Measurements from ENCODE around the gene MATCAP1. TPM values are rescaled to one million over a fixed set of nuclear protein-coding genes. Genes with fewer than 3 reads are reported as not detected.

The MATCAP1 gene
- total and polyA plus RNA-seq, 4 experiments from 2014 or later, result 1.8 to 9.0 (median 5.8) TPM

DNA sequence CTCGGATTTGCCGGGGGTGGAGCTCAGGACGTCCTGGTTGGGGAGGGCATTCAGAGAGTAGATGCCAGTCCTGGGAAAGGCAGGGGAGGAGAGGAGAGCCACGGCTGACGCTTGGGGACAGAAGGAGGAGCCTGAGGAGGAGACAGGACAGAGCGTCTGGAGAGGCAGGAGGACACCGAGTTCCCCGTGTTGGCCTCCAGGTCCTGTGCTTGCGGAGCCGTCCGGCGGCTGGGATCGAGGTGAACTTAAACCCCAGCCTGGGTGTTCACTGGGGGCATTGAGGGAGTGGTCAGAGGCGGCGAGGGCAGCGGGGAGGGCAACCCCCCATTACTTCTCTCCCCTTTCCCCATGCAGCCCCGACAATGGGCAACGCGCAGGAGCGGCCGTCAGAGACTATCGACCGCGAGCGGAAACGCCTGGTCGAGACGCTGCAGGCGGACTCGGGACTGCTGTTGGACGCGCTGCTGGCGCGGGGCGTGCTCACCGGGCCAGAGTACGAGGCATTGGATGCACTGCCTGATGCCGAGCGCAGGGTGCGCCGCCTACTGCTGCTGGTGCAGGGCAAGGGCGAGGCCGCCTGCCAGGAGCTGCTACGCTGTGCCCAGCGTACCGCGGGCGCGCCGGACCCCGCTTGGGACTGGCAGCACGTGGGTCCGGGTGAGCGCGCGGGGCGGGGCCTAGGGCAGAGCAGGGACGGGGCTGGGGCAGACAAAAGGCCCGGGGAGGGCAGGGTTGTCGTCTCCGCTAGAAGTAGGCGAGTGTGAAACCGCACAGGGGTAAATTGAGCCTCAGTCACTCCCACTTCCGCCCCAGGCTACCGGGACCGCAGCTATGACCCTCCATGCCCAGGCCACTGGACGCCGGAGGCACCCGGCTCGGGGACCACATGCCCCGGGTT lies 9.7 kb downstream of the MATCAP1 start:
- Histone ChIP-seq H3K4me1 (ENCODE audit: insufficient read depth, low read length) (peaks cover 49% of the 10 kb centered on the region), H3K4me3 (ENCODE audit: low read length in 2 of 2) (peak overlapping the region; percentile 29 to 68), H3K27me3 (ENCODE audit: insufficient read depth, low read length) (peaks cover 14% of the 10 kb centered on the region), H3K9me3 (ENCODE audit: control insufficient read depth in 1 of 2, low read length in 2 of 2) (no peaks in the 10 kb centered on the region), H3K27ac (ENCODE audit: low read depth, low read length) (peak overlapping the region; percentile 20), H3K36me3 (ENCODE audit: insufficient read depth, low read length) (no peaks in the 10 kb centered on the region)
- Mint-ChIP-seq H3K4me3 (peak overlapping the region; percentile 81 to 95 (median 88)), H3K36me3 (no peaks in the 10 kb centered on the region), H3K9me3 (no peaks in the 10 kb centered on the region), H3K27me3 (peaks cover 5 to 18% of the 10 kb centered on the region in 2 donors), H3K4me1 (peaks cover 26 to 66% (median 37%) of the 10 kb centered on the region in 4 donors), H3K27ac (peak overlapping the region; percentile 61 to 96 (median 78))
- CTCF ChIA-PET (ENCODE audit: partially characterized antibody), result interaction anchor here (1.0 to 6.1 kb wide), 7 partner anchors 11 to 197 kb away, joined by 3 to 71 read pairs (median 14); partner anchors contain the start of genes FBXL8, MATCAP1 and TRADD
- intact Hi-C loops (cut with micrococcal nuclease), result loop anchor here (1.0 kb wide), 1 partner anchor 15 kb away; the partner anchor contains the start of genes FBXL8 and TRADD
- peak; percentile 61 to 78 (median 64) for DNase-seq
- POLR2A ChIA-PET (ENCODE audit: partially characterized antibody), result interaction anchor here (0.9 to 13.9 kb wide), 6 partner anchors 10 to 22 kb away, joined by 4 to 320 read pairs (median 18); partner anchors contain the start of genes B3GNT9, E2F4, EXOC3L1 and FBXL8

DNA sequence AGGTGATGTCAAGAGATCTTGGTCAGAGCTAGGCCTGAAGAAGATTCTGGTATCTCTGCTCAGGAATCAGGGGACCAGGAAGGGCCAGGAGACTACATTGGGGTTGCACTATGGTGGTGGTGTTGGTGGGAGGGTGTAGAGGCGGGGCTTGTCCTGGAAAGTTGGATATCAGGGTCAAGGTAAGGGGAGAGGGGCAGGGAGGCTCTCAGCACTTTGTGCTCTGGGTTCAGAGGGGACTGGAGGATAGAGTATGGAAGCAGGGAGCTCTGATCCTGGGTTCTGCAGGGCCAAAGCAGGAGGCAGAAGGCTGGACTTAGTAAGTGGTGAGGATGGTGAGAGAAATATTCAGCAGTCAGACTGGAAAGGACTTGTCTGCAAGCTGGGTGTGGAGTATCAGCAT lies 10.4 kb downstream of the MATCAP1 start:
- ChIA-PET CTCF (ENCODE audit: partially characterized antibody) (interaction anchor here (1.0 to 6.1 kb wide), 6 partner anchors 11 to 160 kb away, joined by 3 to 71 read pairs (median 23); partner anchors contain the start of genes FBXL8, MATCAP1 and TRADD), POLR2A (ENCODE audit: partially characterized antibody) (interaction anchor here (4.1 to 13.9 kb wide), 3 partner anchors 10 to 22 kb away, joined by 21 to 320 read pairs (median 31); partner anchors contain the start of genes B3GNT9, FBXL8, HSF4 and MATCAP1)
- DNase-seq, result no peak
- intact Hi-C loops (cut with micrococcal nuclease), result no loop called here
- Histone ChIP-seq H3K9me3 (ENCODE audit: control insufficient read depth in 1 of 2, low read length in 2 of 2) (no peaks in the 10 kb centered on the region), H3K36me3 (ENCODE audit: insufficient read depth, low read length) (no peaks in the 10 kb centered on the region), H3K4me3 (ENCODE audit: low read length in 2 of 2) (peak overlapping the region in 1 of 2 donors; percentile 68), H3K27me3 (ENCODE audit: insufficient read depth, low read length) (peaks cover 14% of the 10 kb centered on the region), H3K4me1 (ENCODE audit: insufficient read depth, low read length) (peaks cover 43% of the 10 kb centered on the region), H3K27ac (ENCODE audit: low read depth, low read length) (no peak overlapping the region)
- peak overlapping the region; percentile 81 to 95 (median 88) for H3K4me3 Mint-ChIP-seq
- no peaks in the 10 kb centered on the region for H3K9me3 Mint-ChIP-seq
- H3K27ac Mint-ChIP-seq, result peak overlapping the region in 4 of 7 donors; percentile 16 to 96 (median 74)
- H3K36me3 Mint-ChIP-seq, result no peaks in the 10 kb centered on the region
- H3K4me1 Mint-ChIP-seq, result peaks cover 25 to 62% (median 32%) of the 10 kb centered on the region in 4 donors
- H3K27me3 Mint-ChIP-seq, result peaks cover 8 to 20% of the 10 kb centered on the region in 2 donors

GRCh38 chr16:67170949-67171649 lies 12.7 kb downstream of the MATCAP1 start:
- H3K4me3 Mint-ChIP-seq, result peak overlapping the region; percentile 10 to 72 (median 48)
- peaks cover 32% of the 10 kb centered on the region for H3K4me1 ChIP-seq (ENCODE audit: insufficient read depth, low read length)
- no peaks in the 10 kb centered on the region for H3K9me3 Mint-ChIP-seq
- H3K36me3 Mint-ChIP-seq, result no peaks in the 10 kb centered on the region
- POLR2A ChIA-PET (ENCODE audit: partially characterized antibody), result interaction anchor here (0.8 to 13.9 kb wide), 5 partner anchors 8 to 22 kb away, joined by 3 to 320 read pairs (median 6); partner anchors contain the start of genes B3GNT9, FBXL8, HSF4 and TRADD
- intact Hi-C loops (cut with micrococcal nuclease), result no loop called here
- no peak overlapping the region for H3K4me3 ChIP-seq (ENCODE audit: low read length in 2 of 2)
- DNase-seq, result no peak
- peak overlapping the region in 2 of 7 donors; percentile 34 to 64 for H3K27ac Mint-ChIP-seq
- peaks cover 18 to 30% of the 10 kb centered on the region in 2 donors for H3K27me3 Mint-ChIP-seq
- no peaks in the 10 kb centered on the region for H3K9me3 ChIP-seq (ENCODE audit: control insufficient read depth in 1 of 2, low read length in 2 of 2)
- CTCF ChIA-PET (ENCODE audit: partially characterized antibody), result interaction anchor here (1.1 to 4.1 kb wide), 2 partner anchors 12 to 153 kb away, joined by 3 to 34 read pairs; partner anchors contain the start of genes FBXL8 and TRADD
- no peaks in the 10 kb centered on the region for H3K36me3 ChIP-seq (ENCODE audit: insufficient read depth, low read length)
- H3K4me1 Mint-ChIP-seq, result peaks cover 19 to 61% (median 23%) of the 10 kb centered on the region in 4 donors
- H3K27me3 ChIP-seq (ENCODE audit: insufficient read depth, low read length), result peaks cover 23% of the 10 kb centered on the region
- no peak overlapping the region for H3K27ac ChIP-seq (ENCODE audit: low read depth, low read length)

DNA sequence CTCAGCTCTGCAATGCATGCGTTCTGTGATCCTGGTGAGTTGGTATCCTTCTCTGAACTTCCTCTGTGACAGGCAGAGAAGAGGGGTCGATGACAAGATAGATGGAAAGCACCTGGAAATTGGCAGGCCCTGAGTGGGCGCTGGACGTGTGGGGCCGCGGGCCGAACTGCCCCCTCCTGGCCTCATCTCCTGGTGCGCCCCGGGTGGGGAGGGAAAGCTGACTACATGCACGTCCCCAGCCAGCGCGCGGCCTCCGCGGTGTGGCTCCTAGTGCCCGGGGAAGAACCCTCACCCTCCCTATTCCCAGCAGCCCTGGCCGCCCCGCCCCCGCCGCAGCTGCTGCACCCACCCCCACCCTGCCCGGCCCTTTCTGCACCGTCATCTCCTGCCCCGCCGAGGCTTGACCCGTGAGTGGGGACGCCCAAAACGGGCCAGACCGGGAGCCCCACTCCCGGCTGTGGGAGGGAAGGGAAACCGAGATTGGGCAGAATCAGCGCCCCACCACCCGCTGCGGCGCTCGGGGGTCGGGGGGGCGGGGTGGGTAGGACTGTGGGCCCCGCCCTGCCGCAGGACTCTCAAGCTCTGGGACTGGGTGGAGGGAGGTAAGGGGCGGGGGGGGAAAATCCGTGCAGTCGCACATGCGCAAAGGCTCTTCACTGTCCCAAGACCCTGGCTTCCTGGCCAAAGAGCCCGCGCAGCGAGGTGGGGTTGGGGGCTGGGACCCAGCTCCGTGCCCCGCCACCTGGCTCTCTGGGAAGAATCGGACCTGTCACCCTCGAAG lies 13.4 kb downstream of the MATCAP1 start, which contains the start of gene NOL3:
Gene NOL3, plus strand, starts transcription at position 371 of the 781 bp plus-strand sequence.
- Mint-ChIP-seq H3K27ac (peak within 1 kb of the TSS in 5 of 7 donors; percentile 34 to 71 (median 63)), H3K9me3 (no peaks in the 10 kb centered on the region), H3K4me3 (peak within 1 kb of the TSS; percentile 41 to 87 (median 79)), H3K4me1 (peaks cover 19 to 58% (median 22%) of the 10 kb centered on the region in 4 donors), H3K27me3 (peaks cover 18 to 31% of the 10 kb centered on the region in 2 donors), H3K36me3 (no peaks in the 10 kb centered on the region)
- peaks cover 35% of the 10 kb centered on the region for H3K4me1 ChIP-seq (ENCODE audit: insufficient read depth, low read length)
- no peaks in the 10 kb centered on the region for H3K36me3 ChIP-seq (ENCODE audit: insufficient read depth, low read length)
- peak within 1 kb of the TSS in 1 of 2 donors; percentile 27 for H3K4me3 ChIP-seq (ENCODE audit: low read length in 2 of 2)
- H3K27ac ChIP-seq (ENCODE audit: low read depth, low read length), result no peak within 1 kb of the TSS
- ChIA-PET CTCF (ENCODE audit: partially characterized antibody) (interaction anchor here (0.9 to 4.1 kb wide), 5 partner anchors 11 to 152 kb away, joined by 3 to 34 read pairs (median 6); partner anchors contain the start of genes FBXL8 and TRADD), POLR2A (ENCODE audit: partially characterized antibody) (interaction anchor here (0.8 to 13.9 kb wide), 6 partner anchors 7 to 21 kb away, joined by 3 to 320 read pairs (median 6); partner anchors contain the start of genes B3GNT9, FBXL8, HSF4 and TRADD)
- DNase-seq, result no peak
- intact Hi-C loops (cut with micrococcal nuclease), result no loop called here
- no peaks in the 10 kb centered on the region for H3K9me3 ChIP-seq (ENCODE audit: control insufficient read depth in 1 of 2, low read length in 2 of 2)
- peaks cover 27% of the 10 kb centered on the region for H3K27me3 ChIP-seq (ENCODE audit: insufficient read depth, low read length)

DNA sequence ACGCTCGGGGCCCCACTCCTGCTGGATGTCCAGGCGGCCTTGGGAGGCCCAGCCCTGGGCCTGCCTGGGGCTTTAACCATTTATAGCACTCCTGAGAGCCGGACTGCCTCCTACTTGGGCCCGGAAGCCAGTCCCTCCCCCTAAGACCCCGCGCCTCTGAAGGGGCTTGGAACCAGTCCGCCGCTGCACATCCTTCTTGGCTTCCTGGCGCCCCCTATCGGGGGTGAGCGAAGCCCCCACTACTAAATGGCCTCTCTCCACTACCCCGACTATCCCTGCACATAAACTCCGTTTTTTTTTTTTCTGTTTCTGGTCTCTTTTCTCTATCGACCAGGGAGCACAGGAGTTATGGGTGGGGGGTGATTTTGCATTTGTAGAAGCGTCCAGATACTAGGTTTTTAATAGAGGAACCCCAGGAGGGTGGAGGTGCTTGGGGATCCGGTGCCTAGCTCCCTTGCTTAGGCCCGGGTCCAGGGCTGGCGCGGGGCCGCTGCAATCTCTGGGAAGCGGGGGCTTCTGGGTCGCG lies 14.1 kb downstream of the MATCAP1 start:
- Mint-ChIP-seq H3K27me3 (peaks cover 18 to 37% of the 10 kb centered on the region in 2 donors), H3K9me3 (no peaks in the 10 kb centered on the region), H3K4me1 (peaks cover 18 to 61% (median 23%) of the 10 kb centered on the region in 4 donors), H3K27ac (peak overlapping the region in 3 of 7 donors; percentile 59 to 71 (median 63)), H3K36me3 (no peaks in the 10 kb centered on the region), H3K4me3 (peak overlapping the region; percentile 21 to 87 (median 79))
- CTCF ChIA-PET (ENCODE audit: partially characterized antibody), result interaction anchor here (0.7 to 4.1 kb wide), 6 partner anchors 11 to 152 kb away, joined by 3 to 34 read pairs (median 4); partner anchors contain the start of genes FBXL8 and TRADD
- peaks cover 40% of the 10 kb centered on the region for H3K4me1 ChIP-seq (ENCODE audit: insufficient read depth, low read length)
- POLR2A ChIA-PET (ENCODE audit: partially characterized antibody), result interaction anchor here (1.3 to 13.9 kb wide), 4 partner anchors 7 to 19 kb away, joined by 6 to 320 read pairs (median 18); partner anchors contain the start of genes B3GNT9, FBXL8, HSF4 and TRADD
- H3K4me3 ChIP-seq (ENCODE audit: low read length in 2 of 2), result peak overlapping the region in 1 of 2 donors; percentile 27
- no peaks in the 10 kb centered on the region for H3K36me3 ChIP-seq (ENCODE audit: insufficient read depth, low read length)
- H3K27ac ChIP-seq (ENCODE audit: low read depth, low read length), result no peak overlapping the region
- no peak for DNase-seq
- intact Hi-C loops (cut with micrococcal nuclease), result no loop called here
- peaks cover 32% of the 10 kb centered on the region for H3K27me3 ChIP-seq (ENCODE audit: insufficient read depth, low read length)
- no peaks in the 10 kb centered on the region for H3K9me3 ChIP-seq (ENCODE audit: control insufficient read depth in 1 of 2, low read length in 2 of 2)
